Epithelial cell of proximal tubule (primary cell): ENCODE data around the gene FAM3D. TPM values are rescaled to one million over a fixed set of nuclear protein-coding genes. Genes with fewer than 3 reads are reported as not detected.

ENCODE experiments used
- DNase-seq: peaks from one replicate; pipeline ENCODE4 v3.0.0-alpha.2; 2011; ENCODE audit warnings: low read depth
- H3K4me3 ChIP-seq: 2 replicates; pipeline ENCODE4 v1.5.1; 2011; ENCODE audit warnings: low read depth, mild to moderate bottlenecking, low read length
- total RNA-seq: library from RNA; depleted of rRNA; stranded (reverse); fragments of >200 nt; gene quantifications from 2 replicates; pipeline ENCODE4 v1.2.3, GENCODE V29; 2015
- TF ChIP-seq, protein P1 (sequence below): conservative IDR thresholded peaks from 2 replicates; pipeline ENCODE4 v1.5.1; 2012; ENCODE audit warnings: low read depth, mild to moderate bottlenecking, low read length

Gene FAM3D
- total RNA-seq, 1 donor from 2014 or later: not detected

DNA sequence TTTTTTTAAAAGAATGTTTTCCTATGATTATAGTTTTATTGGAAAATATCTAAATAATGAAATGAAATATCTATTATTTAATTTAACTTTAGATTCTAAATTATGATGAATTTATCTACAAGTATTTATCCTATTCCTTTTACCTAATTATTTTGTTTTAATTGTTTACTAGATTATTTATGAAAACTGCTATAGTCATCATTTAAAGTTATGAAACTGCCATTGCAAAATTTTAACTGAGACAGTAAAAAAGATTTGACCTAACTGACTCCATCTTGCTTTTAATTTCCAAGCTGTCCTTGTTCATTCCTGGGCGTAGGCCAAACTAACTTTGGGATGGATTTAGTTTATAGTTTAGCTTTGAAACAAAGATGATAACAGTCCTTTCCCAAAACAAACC is 25.9 kb upstream of the FAM3D start:
- no peak for DNase-seq
- TF ChIP-seq, protein P1, sequence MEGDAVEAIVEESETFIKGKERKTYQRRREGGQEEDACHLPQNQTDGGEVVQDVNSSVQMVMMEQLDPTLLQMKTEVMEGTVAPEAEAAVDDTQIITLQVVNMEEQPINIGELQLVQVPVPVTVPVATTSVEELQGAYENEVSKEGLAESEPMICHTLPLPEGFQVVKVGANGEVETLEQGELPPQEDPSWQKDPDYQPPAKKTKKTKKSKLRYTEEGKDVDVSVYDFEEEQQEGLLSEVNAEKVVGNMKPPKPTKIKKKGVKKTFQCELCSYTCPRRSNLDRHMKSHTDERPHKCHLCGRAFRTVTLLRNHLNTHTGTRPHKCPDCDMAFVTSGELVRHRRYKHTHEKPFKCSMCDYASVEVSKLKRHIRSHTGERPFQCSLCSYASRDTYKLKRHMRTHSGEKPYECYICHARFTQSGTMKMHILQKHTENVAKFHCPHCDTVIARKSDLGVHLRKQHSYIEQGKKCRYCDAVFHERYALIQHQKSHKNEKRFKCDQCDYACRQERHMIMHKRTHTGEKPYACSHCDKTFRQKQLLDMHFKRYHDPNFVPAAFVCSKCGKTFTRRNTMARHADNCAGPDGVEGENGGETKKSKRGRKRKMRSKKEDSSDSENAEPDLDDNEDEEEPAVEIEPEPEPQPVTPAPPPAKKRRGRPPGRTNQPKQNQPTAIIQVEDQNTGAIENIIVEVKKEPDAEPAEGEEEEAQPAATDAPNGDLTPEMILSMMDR: no peak
- H3K4me3 ChIP-seq: no peak overlapping the region

DNA sequence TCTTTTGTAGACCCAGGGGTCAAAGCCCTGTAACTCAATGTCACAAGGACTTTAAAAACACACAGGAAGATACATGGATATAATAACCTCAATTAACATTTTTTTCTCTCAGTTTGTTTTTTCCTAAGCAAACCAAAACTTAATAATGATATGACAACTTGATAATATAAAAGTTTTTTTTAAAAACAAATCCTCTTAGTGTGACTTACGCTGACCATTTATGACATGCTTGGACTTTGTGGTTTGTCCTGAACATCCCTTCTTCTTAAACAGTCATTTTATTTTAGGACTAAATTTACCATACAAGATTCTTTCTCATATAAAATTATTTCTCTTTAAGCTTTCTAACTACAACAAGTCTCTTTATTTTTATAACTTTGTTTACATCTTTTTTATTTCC is 25.4 kb upstream of the FAM3D start:
- no peak for DNase-seq
- no peak overlapping the region for H3K4me3 ChIP-seq
- TF ChIP-seq, protein P1: no peak

DNA sequence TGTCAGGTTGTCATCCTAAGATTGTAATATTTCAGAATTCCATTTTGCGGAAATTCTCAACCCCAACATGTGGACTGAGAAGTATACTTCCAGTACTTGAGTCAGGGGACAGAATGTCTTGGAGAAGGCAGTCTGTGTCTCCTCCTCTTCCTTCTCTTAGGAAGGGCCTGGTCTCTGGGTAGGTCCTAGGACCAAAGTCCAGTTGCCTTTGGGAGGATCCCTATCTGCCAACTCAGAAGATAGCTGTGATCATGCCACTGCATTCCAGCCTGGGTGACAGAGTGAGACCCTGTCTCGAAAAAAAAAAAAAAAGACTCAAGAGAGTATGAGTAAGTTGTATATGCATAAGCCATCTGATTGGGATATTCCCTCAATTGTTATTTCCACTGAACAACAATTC is 23.9 kb upstream of the FAM3D start:
- no peak overlapping the region for H3K4me3 ChIP-seq
- TF ChIP-seq, protein P1: no peak

DNA sequence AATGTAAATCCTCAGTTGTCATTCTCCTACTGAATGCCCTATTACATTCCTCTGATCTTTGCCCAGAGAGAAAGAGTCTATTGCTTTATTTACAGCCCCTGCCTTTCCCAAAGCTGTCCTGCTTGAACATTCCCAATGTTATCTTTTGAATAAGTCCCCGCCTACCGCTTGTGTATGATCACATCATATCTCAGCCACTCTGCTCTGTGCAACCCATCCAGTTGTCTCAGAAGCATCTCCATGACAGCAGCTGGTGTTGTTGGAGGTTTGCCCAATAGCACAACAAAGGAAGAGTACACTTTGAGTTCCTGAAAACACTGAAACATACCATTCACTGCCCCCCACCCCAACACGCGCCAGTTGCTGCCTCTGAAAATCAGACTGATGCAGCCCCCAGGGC is 22.0 kb upstream of the FAM3D start:
- no peak for DNase-seq
- TF ChIP-seq, protein P1: no peak
- H3K4me3 ChIP-seq: no peak overlapping the region

More for the DNA sequence above, 23.9 kb upstream of the FAM3D start:
- no peak for DNase-seq

DNA sequence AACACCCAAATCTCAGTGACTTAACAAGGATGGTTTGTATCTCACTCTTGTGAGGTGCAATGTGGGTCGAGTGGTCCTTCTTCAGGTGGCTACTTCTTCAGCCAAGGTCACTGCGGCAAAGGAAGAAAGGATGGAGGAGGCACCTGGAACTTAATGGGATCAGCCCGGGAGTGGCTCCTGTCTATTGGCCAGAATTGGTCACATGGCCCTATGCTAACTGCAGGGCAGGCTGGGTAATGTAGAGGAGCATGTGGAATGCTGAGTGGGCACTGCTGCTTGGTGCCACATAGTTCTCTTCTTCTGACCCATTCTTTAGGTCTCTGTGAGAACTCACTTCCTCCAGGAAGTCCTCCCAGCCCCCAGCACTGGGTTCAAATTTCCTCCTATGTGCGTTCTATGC is 20.3 kb upstream of the FAM3D start:
- no peak overlapping the region for H3K4me3 ChIP-seq
- TF ChIP-seq, protein P1: no peak
- DNase-seq: no peak

DNA sequence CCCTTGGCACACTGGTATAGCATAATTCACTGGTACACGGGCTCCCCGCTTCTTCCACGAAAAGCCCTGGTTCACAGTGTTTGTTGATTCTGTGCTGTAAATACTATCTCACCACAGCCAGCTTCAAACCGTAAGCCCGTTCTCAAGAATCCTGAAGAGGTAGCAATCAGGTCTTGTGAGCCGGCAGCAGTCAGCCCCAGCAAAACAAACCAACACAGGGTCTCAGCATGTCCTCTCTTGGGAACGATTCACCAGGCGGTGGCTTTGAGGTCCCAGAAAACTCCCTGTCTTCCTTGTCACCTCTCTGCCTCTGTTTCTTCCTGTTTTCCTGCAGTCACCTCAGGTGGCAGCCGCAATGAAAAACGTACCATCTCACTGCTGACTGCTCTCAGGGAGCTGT is 19.1 kb upstream of the FAM3D start:
- TF ChIP-seq, protein P1: no peak
- DNase-seq: no peak
- no peak overlapping the region for H3K4me3 ChIP-seq

DNA sequence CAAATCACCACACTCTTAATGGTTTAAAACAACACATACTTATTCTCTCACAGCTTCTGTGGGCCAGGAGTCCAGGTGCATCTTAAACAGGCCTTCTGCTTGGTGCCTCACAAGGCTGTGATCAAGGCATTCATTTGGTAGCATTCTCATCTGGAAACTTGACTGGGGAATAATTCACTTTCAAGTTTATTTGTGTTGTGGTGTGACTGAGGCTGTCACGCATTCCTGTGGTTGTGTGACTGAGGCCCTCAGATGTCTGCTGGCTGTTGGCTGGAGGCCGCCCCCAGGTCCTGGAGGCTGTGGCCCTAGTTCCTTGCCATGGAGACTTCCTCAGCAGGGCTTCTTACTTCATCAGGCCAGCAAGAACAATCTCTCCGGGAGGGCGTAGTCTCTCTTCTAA is 16.9 kb upstream of the FAM3D start:
- TF ChIP-seq, protein P1: no peak
- H3K4me3 ChIP-seq: no peak overlapping the region
- no peak for DNase-seq
